NB4 (cell line): Measurements from ENCODE around the gene PARK7.

ENCODE experiments used
- DNase-seq: peaks from one replicate; pipeline ENCODE4 v3.0.0; 2010; ENCODE audit warnings: low read depth
- H3K4me3 ChIP-seq: one replicate; pipeline ENCODE4 v1.5.1; 2011; ENCODE audit warnings: mild to moderate bottlenecking, low read depth, low read length, moderate library complexity
- MYC ChIP-seq: IDR thresholded peaks from 2 replicates; pipeline ENCODE4 v1.6.1; 2011; ENCODE audit warnings: low read depth, low read length
- POLR2A ChIP-seq: IDR thresholded peaks from 2 replicates; pipeline ENCODE4 v1.6.1; 2011; ENCODE audit warnings: mild to moderate bottlenecking; ENCODE audit not compliant: insufficient read length; ENCODE audit errors: extremely low read depth
- TF ChIP-seq, protein P1 (sequence below): IDR thresholded peaks from one replicate; pipeline ENCODE4 v1.5.1; 2012; ENCODE audit warnings: low read depth, low read length
- TF ChIP-seq, protein P2 (sequence below): IDR thresholded peaks from 2 replicates; pipeline ENCODE4 v1.6.1; 2011; ENCODE audit warnings: low read depth, low read length

Gene PARK7

DNA sequence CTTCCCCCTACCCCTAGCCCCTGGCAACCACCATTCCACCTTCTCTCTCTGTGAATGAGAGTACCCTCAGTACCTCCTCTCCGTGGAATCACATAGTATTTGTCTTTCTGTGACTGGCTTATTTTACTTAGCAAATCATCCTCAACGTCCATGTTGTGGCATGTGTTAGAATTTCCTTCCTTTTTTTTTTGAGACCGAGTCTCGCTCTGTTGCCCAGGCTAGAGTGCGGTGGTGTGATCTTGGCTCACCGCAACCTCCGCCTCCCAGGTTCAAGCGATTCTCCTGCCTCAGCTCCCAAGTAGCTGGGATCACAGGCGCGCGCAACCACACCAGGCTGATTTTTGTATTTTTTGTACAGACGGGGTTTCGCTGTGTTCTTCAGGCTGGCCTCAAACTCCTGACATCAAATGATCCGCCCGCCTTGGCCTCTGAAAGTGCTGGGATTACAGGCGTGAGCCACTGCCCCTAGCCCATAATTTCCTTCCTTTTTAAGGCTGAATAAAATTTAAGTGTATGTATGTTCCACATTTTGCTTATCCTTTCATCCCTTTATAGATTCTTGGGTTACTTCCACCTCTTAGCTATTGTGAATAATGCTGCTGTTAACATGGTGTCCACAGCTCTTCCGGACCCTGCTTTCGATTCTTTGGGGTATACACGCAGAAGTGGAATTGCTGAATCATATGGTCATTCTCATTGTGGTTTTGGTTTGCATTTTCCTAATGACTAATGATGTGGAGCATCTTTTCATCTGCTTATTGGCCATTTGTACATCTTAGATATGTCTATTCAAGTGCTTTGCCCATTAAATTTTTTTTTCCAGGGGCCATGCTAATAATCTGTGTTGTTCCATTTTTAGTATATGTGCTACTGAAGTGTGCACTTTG is 32.3 kb downstream of the PARK7 start:
- TF ChIP-seq, protein P1, sequence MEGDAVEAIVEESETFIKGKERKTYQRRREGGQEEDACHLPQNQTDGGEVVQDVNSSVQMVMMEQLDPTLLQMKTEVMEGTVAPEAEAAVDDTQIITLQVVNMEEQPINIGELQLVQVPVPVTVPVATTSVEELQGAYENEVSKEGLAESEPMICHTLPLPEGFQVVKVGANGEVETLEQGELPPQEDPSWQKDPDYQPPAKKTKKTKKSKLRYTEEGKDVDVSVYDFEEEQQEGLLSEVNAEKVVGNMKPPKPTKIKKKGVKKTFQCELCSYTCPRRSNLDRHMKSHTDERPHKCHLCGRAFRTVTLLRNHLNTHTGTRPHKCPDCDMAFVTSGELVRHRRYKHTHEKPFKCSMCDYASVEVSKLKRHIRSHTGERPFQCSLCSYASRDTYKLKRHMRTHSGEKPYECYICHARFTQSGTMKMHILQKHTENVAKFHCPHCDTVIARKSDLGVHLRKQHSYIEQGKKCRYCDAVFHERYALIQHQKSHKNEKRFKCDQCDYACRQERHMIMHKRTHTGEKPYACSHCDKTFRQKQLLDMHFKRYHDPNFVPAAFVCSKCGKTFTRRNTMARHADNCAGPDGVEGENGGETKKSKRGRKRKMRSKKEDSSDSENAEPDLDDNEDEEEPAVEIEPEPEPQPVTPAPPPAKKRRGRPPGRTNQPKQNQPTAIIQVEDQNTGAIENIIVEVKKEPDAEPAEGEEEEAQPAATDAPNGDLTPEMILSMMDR, result no peak
- TF ChIP-seq POLR2A, result no peak
- DNase-seq, result no peak
- H3K4me3 ChIP-seq, result no peak overlapping the region

DNA sequence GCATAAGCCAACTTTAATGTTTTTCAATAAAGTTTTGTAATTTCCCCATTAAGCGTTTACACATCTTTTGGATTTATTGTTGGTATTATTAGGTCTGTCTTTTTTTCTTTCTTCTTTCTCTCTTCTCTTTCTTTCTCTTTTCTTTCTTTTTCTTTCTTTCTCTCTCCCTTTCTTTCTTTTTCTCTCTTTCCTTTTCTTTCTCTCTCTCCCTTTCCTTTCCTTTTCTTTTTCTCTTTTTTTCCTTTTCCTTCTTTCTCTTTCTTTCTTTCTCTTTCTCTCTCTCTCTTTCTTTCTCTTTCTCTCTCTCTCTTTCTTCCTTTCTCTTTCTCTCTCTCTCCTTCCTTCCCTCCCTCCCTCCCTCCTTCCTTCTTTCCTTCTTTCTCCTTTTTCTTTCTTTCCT is 33.3 kb downstream of the PARK7 start:
- DNase-seq, result no peak
- TF ChIP-seq, protein P2, sequence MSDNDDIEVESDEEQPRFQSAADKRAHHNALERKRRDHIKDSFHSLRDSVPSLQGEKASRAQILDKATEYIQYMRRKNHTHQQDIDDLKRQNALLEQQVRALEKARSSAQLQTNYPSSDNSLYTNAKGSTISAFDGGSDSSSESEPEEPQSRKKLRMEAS, result no peak
- no peak for TF ChIP-seq POLR2A
- TF ChIP-seq, protein P1, result no peak
- no peak for TF ChIP-seq MYC

DNA sequence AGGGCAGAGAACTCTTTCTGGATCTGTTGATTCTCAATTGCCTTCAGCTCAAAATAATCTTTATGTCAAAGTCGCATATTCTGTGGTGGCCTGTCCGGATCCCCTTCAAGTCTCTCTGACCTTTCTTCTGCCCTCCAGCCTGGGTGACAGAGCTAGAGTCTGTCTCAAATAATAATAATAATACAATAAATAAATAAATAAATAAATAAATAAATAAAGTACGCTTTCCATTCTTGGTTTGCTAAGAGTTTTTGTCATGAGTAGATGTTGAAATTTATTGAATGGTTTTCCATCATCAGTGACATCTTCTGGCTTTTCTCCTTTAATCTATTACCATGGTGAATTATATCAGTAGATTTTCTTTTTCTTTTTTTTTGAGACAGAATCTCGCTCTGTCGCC is 33.9 kb downstream of the PARK7 start:
- DNase-seq, result no peak
- H3K4me3 ChIP-seq, result no peak overlapping the region
- TF ChIP-seq, protein P2, result no peak
- TF ChIP-seq POLR2A (no peak), MYC (no peak)
- TF ChIP-seq, protein P1, result no peak

More for the DNA sequence above, 33.3 kb downstream of the PARK7 start:
- H3K4me3 ChIP-seq, result no peak overlapping the region

DNA sequence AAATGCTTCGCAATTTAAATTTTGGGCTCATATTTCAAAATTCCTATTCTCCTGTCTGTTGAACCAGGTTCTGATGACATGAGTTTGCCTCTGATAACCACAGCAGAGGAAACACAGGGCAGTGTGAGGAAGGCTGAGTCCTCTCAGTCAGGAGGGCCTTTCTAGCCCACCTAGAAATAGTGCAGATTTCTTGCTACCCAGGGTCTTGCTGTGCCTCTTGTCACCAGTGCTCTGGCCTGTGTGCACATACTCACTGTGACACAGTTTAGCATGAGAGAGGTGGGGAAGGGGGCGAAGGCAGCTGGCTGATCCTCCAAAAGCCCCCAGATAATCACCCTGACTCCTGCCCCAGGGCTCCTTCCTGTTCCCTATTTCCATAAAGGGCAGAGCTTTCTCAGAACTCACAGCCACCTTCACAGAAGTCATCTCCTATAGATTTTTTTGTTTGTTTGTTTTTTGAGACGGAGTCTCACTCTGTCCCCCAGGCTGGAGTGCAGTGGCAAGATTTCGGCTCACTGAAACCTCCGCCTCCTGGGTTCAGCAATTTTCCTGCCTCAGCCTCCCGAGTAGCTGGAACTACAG is 40.9 kb downstream of the PARK7 start:
- TF ChIP-seq, protein P2, result no peak
- TF ChIP-seq POLR2A (no peak), MYC (no peak)
- TF ChIP-seq, protein P1, result no peak
- no peak for DNase-seq
- H3K4me3 ChIP-seq, result no peak overlapping the region

DNA sequence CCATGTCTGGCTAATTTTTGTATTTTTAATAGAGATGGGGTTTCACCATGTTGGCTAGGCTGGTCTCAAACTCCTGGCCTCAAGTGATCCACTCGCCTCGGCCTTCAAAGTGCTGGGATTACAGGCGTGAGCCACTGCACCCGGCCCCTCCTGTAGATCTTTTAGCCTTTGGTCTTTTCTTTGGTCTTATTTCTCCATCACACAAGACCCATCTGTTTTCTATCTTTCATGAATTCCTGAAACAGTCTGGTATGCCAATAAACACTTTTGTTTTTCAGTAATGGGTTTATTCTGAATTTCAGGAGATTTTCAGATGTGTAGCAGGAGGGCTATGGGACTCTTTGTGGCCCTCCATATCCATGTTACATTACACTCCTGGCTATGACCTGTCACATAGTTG is 41.4 kb downstream of the PARK7 start:
- TF ChIP-seq, protein P2, result no peak
- TF ChIP-seq MYC (no peak), POLR2A (no peak)
- TF ChIP-seq, protein P1, result no peak
- H3K4me3 ChIP-seq, result no peak overlapping the region
- DNase-seq, result no peak
